ENCODE data around the gene LRP1B. TPM values are rescaled to one million over a fixed set of nuclear protein-coding genes. Genes with fewer than 3 reads are reported as not detected.

The LRP1B gene
- total and polyA plus RNA-seq, 2 of the 8 experiments (the other 6 are each of a cell fraction or from before 2014, with no cell fraction given), result 0.03 TPM; not detected in 1

DNA sequence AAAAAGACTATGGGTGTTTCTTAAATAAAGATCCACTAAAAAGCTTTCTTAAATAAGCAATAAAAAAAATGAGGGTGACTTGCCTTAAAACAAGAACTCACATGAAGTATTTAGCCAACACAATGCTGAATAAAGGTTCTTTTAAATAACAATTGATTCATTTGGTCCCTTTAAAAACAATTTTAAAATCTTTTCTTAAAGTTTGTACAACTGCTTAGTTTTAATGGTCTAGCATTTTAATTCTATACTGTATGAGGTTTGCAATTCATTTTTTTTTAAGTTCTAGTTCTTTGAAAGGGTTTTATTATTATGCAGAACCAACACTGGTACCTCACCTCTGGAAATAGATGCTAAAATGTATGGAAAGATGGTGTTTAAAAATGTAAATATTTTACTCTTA lies 1017.5 kb downstream of the LRP1B start (continued):
- TF ChIP-seq CHD7 (IDR thresholded peaks at IDR 0.05; ENCODE audit: insufficient replicate concordance, low read length) (no peak), CEBPB (IDR thresholded peaks at IDR 0.05; ENCODE audit: low read depth, low read length) (no peak), BACH1 (IDR thresholded peaks at IDR 0.05; ENCODE audit: low read length) (no peak), JUN (IDR thresholded peaks at IDR 0.05; ENCODE audit: low read depth, low read length) (no peak), TEAD4 (IDR thresholded peaks at IDR 0.05; ENCODE audit: low read depth, low read length) (no peak), CBX8 (IDR thresholded peaks at IDR 0.05; ENCODE audit: borderline replicate concordance, low read depth, low read length) (no peak)
- TF ChIP-seq, protein P1, sequence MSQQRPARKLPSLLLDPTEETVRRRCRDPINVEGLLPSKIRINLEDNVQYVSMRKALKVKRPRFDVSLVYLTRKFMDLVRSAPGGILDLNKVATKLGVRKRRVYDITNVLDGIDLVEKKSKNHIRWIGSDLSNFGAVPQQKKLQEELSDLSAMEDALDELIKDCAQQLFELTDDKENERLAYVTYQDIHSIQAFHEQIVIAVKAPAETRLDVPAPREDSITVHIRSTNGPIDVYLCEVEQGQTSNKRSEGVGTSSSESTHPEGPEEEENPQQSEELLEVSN (IDR thresholded peaks at IDR 0.05), result no peak

All from H1 (cell line).